RWPE2 (cell line): ENCODE data around the gene ALG2.

Source experiments
- ATAC-seq: fragments of 200-7000 bp; cut with Tn5 transposase; 3 replicates; pipeline ENCODE4 v1.9.1; 2021; ENCODE audit warnings: low read depth
- DNase-seq: peaks from one replicate; pipeline ENCODE4 v3.0.0-alpha.2; 2020; ENCODE audit warnings: low spot score
- H3K27ac ChIP-seq: fragments of 450-650 bp; 2 replicates; pipeline ENCODE4 v1.5.1; 2017; ENCODE audit warnings: mild to moderate bottlenecking; ENCODE audit not compliant: poor library complexity, severe bottlenecking
- H3K27me3 ChIP-seq: fragments of 250-450 bp; sonication (Bioruptor Pico); 2 replicates; pipeline ENCODE4 v1.5.1; 2021; ENCODE audit warnings: mild to moderate bottlenecking, moderate library complexity; ENCODE audit not compliant: insufficient read depth, poor library complexity, severe bottlenecking
- H3K36me3 ChIP-seq: fragments of 250-450 bp; sonication (Bioruptor Pico); 2 replicates; pipeline ENCODE4 v1.5.1; 2020; ENCODE audit warnings: low read depth, mild to moderate bottlenecking, moderate library complexity
- H3K4me1 ChIP-seq: fragments of 250-450 bp; sonication (Bioruptor Pico); 2 replicates; pipeline ENCODE4 v1.5.1; 2021; ENCODE audit warnings: mild to moderate bottlenecking, moderate library complexity; ENCODE audit not compliant: insufficient read depth, poor library complexity, severe bottlenecking
- H3K4me3 ChIP-seq: fragments of 250-450 bp; sonication (Bioruptor Pico); 2 replicates; pipeline ENCODE4 v1.5.1; 2021; ENCODE audit warnings: mild to moderate bottlenecking, moderate library complexity; ENCODE audit not compliant: severe bottlenecking
- H3K9me3 ChIP-seq: fragments of 250-450 bp; sonication (Bioruptor Pico); 2 replicates; pipeline ENCODE4 v1.5.1; 2021; ENCODE audit warnings: mild to moderate bottlenecking, moderate library complexity; ENCODE audit not compliant: severe bottlenecking
- CTCF ChIP-seq: fragments of 450-650 bp; IDR thresholded peaks from one replicate; pipeline ENCODE4 v1.5.1; 2017; ENCODE audit warnings: mild to moderate bottlenecking, moderate library complexity; ENCODE audit not compliant: poor library complexity, severe bottlenecking

ALG2 gene

DNA sequence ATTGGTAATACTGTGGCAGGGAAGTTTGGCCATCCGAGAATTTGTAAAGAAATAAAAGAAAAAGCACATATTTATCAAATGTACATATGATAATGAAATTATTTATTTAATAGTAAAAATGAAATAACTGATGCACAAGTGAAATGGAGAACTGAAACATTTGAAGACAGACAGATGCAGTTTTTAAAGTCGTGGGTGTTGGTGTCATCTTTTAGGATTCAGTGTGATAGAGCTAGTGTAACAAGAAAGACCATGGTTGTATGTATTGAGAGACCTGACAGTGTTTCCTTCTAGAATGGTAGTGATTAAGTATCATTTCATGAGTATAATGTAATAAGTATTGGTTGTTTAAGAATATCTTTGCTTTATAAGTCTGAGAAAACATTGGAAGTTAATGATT lies 2.7 kb upstream of the ALG2 start:
- ATAC-seq, result no peak
- DNase-seq, result no peak
- TF ChIP-seq CTCF, result no peak

DNA sequence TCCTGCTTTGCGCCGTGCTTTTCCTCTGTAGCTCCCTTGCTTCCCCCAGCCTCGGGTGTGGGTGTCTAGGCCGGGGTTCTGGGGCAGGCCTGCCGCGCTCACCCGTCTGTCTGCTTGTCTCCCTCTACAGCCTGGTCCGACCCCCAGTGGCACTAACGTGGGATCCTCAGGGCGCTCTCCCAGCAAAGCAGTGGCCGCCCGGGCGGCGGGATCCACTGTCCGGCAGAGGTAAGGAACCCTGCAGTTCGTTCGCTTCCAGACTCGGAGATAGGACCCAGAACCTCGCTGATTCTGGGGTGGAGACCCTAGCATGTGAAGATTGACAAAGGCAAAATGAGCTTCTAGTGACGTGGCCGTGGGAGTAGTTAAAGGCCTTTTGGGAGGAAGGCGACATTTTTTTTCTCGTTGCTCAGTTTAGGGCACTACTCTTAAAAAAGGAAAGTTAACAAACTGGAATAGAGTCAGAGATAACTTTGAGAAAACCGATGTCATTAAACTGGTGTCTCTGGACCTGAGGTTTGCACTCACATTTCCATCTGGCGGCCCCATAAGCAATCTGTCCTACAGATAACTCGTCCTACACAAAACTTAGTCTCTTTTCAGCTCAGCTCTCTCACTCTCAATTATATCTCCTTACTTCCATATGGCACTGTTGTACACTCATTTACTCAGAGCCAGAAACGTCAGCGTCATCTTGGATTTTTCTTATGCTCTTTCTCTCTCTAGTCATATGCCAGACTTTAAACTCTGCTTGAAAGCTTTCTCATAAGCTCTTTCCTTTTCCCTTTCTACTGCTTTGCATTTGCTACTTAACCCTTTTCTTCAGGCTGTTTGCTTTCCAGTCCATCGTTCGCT lies 901 bp upstream of the ALG2 start:
- ATAC-seq (no peak; the same call in 1 of the 3 replicates), DNase-seq (no peak)
- Histone ChIP-seq H3K27ac (peak overlapping the region; percentile 68), H3K27me3 (no peaks in the 10 kb centered on the region), H3K36me3 (peaks cover 62% of the 10 kb centered on the region), H3K9me3 (no peaks in the 10 kb centered on the region), H3K4me1 (peaks cover 17% of the 10 kb centered on the region), H3K4me3 (peak overlapping the region; percentile 74)
- TF ChIP-seq CTCF, result no peak

More for the DNA sequence above, 2.7 kb upstream of the ALG2 start:
- Histone ChIP-seq H3K9me3 (no peaks in the 10 kb centered on the region), H3K4me3 (no peak overlapping the region), H3K36me3 (peaks cover 62% of the 10 kb centered on the region), H3K4me1 (peaks cover 17% of the 10 kb centered on the region), H3K27me3 (no peaks in the 10 kb centered on the region), H3K27ac (no peak overlapping the region)

- peaks cover 17% of the 10 kb centered on the region for H3K4me1 ChIP-seq
- H3K4me3 ChIP-seq, result peak overlapping the region; percentile 74
- TF ChIP-seq CTCF, result no peak
- no peak for DNase-seq
- peaks cover 69% of the 10 kb centered on the region for H3K36me3 ChIP-seq
- no peaks in the 10 kb centered on the region for H3K27me3 ChIP-seq
- no peak for ATAC-seq
- no peaks in the 10 kb centered on the region for H3K9me3 ChIP-seq
- H3K27ac ChIP-seq, result peak overlapping the region; percentile 68
Observed at GRCh38 chr9:99221266-99221620, 499 bp downstream of the ALG2 start.

- TF ChIP-seq CTCF, result no peak
- Histone ChIP-seq H3K4me1 (peaks cover 17% of the 10 kb centered on the region), H3K4me3 (peak overlapping the region; percentile 74), H3K36me3 (peaks cover 57% of the 10 kb centered on the region), H3K9me3 (no peaks in the 10 kb centered on the region), H3K27me3 (no peaks in the 10 kb centered on the region), H3K27ac (no peak overlapping the region)
- ATAC-seq, result no peak
- no peak for DNase-seq
Observed at GRCh38 chr9:99220011-99220410, 1.7 kb downstream of the ALG2 start.

DNA sequence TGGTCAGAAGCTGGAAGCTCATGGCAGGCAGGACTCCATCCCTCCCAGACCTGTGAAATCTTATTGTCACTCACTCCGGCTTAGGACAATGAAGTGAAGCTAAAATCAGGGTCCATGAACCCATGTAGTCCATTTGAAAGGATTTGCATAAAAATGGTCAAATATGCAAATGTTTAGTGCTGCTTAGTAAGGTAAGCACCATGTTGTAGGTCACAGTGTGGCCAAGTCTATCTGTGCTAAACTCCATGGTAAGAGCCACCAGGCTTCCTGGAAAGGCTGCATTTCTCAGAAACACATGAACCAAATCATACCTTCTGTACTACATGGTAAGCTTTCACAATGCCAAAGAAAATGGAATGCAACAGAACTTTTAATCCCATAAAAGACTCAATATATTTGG lies 5.7 kb downstream of the ALG2 start:
- no peak for ATAC-seq
- TF ChIP-seq CTCF, result no peak
- no peaks in the 10 kb centered on the region for H3K9me3 ChIP-seq

More for the DNA sequence above, 5.7 kb downstream of the ALG2 start:
- Histone ChIP-seq H3K27me3 (no peaks in the 10 kb centered on the region), H3K4me3 (no peak overlapping the region), H3K27ac (no peak overlapping the region), H3K4me1 (peaks cover 7% of the 10 kb centered on the region), H3K36me3 (peaks cover 41% of the 10 kb centered on the region)
- DNase-seq, result no peak
